GM12872 (cell line): ENCODE data around the gene LEKR1.

Experiments used
- TF ChIP-seq, protein P1 (sequence below): IDR thresholded peaks from 3 replicates; pipeline ENCODE4 v1.5.1; 2011; ENCODE audit warnings: low read depth, mild to moderate bottlenecking, low read length, moderate library complexity; ENCODE audit not compliant: insufficient read depth

The LEKR1 gene

DNA sequence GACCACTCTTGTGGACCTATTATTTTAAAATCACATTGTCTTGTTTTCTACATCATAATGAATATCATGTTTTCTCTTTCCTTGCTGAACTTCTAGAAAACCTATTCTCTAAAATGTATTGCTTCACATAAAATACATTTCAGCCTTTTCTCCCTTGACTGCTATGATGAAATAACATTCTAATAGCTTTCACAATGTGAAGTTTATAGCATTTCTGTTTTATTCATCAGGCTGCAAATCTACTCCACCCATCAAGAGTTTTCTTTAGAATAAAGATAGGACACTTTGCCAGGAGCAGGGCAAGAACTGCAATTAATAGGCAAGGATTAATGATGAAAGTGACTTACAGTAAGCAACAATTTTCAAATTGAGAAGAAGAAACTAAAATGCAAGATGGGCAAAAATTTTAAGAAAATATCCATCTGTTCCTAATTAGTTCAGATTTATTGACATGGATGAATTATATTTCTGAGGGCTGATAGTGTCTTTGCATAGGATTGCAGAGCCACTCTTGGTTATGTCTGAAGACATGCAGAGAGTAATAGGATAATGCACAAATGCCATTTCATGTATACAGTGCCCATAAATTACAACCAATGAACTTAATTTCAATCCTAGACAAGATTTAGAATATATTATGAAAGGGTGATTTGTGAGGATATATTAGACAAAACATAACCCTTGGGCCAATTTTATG is 21.7 kb downstream of the LEKR1 start:
- TF ChIP-seq, protein P1, sequence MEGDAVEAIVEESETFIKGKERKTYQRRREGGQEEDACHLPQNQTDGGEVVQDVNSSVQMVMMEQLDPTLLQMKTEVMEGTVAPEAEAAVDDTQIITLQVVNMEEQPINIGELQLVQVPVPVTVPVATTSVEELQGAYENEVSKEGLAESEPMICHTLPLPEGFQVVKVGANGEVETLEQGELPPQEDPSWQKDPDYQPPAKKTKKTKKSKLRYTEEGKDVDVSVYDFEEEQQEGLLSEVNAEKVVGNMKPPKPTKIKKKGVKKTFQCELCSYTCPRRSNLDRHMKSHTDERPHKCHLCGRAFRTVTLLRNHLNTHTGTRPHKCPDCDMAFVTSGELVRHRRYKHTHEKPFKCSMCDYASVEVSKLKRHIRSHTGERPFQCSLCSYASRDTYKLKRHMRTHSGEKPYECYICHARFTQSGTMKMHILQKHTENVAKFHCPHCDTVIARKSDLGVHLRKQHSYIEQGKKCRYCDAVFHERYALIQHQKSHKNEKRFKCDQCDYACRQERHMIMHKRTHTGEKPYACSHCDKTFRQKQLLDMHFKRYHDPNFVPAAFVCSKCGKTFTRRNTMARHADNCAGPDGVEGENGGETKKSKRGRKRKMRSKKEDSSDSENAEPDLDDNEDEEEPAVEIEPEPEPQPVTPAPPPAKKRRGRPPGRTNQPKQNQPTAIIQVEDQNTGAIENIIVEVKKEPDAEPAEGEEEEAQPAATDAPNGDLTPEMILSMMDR: no peak

DNA sequence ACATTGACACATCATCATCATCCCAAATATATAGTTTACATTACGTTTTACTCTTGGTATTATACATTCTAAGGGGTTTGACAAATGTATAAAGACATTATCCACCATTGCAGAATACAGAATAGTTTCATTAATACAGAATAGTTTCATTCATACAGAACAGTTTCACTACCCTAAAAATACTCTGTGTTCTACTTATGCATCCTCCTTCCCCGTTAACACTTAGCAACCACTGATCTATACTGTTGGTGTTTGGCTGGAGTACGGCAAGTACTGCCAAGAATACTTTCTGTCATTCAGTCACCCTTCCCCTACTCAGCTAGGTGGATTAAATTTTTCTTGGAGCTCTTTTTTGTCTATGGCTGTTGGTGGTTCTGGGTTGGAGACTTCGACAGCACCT is 33.4 kb downstream of the LEKR1 start:
- TF ChIP-seq, protein P1: no peak

DNA sequence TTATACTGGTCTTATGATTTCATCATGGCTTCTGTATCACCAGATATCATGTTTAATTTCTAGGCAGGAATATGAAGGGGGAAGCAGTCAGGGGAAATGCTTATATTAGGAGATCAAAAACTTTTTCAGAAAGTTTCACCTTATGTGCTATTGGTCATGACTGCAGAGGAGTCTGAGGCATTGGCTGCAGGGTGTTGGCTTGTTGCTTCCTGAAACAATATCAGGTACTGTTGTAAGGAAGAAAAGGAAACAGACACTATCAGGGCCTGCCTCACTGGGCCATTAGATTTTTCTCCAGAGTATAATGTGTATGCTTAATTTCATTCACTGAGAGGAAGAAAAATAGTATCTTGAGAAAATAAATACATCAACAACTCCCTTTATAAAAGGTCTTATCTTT is 34.7 kb downstream of the LEKR1 start:
- TF ChIP-seq, protein P1: no peak

DNA sequence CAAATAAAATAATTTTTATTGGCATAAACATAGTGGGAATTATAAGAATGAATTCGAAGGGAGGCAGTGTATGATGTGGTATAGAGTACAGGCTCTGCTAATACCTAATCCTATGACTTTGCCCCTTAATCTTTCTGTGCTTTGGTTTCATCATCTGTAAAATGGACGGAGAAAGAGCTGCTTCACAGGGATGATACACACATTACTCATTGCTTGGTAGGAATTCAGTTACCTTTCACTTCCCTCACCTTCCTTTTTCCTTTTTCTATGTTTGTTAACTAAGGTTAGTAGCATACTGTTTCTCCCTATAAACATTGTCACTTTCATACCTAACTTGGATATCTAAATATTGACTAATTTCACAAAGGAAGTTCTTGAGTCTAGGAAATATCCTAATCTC is 36.2 kb downstream of the LEKR1 start:
- TF ChIP-seq, protein P1: no peak

DNA sequence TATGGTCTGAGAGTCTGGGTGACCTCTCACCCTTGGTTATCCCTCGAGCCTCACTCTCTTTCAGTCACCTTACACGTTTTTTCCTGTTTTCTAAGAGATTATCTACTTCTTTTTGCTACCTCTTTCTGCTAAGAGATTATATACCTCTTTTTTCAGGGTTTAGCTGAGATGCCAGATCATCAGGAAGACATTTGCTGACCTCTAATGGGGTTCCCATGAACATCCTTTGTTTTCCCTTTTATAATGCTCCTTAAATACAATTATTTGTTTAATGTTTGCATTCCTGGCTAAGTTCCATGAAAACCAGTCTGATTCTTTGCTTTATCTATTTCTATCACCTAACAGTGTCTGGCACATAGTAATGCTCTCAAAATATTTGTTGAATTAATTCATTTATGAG is 39.6 kb downstream of the LEKR1 start:
- TF ChIP-seq, protein P1: no peak

DNA sequence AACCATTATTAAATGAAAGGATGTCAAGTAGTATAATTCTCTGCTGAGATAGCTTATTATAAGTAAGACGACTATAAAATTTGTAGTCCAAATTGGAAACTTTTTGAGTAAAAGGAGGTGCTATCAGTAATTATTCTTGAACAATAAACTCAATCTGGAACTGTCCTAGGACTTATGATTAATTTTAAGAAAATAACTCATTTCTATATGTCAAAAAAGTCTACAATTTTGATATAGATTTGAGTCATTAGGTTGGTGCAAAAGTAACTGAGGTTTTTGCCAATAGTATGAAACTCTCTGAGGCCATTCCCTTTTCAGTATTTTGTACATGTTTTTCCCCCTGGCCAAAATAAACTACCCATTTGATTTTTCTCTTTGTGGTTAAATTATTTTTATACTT is 41.0 kb downstream of the LEKR1 start:
- TF ChIP-seq, protein P1: no peak

DNA sequence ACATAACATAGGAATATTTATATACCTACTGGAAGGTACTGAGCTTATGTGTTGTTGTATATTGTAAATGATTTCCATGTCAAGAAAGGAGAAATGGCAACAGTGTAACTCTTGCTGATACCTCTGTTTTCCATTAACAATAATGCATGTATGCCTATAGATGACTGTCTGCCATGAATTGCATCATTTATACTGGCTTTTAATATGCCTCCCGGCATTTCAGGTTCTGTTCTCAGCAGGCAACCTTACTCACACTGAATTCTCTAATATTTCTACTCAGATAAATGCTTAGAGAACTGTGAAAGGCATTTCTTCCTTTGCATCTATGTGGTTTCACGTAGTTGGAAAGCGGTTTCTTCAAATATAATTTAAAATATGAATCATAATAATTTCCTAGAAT is 41.8 kb downstream of the LEKR1 start:
- TF ChIP-seq, protein P1: no peak
